Kasumi-1 (cell line): ENCODE results near the gene EIF3A.

ENCODE experiments used
- DNase-seq, 2 experiments: peaks; one replicate each; lab custom pipeline; 2025; lab: John Stamatoyannopoulos, UW

Gene EIF3A

DNA sequence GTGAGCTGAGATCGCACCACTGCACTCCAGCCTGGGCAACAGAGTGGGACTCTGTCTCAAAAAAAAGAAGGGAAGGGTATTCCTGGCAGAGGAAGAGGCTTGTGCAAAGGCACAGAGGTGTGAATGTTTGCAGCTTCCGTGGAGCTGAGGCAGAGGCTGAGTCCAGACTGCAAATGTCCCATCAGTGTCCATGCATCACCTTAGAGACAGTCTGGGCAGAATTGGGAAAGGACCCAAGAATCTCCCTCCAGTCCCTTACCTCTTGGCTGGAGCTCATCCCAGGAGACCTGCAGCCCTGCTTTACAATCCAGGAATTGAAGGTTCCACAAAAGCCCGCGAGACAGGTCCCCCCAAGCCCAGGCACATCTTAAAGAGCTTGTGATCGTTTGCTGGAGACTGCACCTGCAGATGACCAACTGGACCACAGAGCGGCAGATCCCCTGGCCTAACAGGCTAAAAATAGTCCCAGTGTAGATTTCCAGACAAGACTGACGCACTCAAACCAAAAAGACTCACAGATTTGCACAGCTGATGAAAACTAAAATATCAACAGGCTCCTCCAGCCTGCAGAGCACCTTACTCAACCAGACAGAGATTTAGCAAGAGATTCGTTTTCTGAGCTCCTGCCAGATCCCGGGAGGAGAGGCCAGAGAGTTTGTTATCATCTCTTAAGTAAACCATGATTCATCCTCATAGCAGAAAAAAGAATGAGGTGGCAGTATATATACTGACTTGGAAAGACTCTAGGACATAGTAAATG, 74.0 kb downstream of the EIF3A start:
- DNase-seq = no peak

DNA sequence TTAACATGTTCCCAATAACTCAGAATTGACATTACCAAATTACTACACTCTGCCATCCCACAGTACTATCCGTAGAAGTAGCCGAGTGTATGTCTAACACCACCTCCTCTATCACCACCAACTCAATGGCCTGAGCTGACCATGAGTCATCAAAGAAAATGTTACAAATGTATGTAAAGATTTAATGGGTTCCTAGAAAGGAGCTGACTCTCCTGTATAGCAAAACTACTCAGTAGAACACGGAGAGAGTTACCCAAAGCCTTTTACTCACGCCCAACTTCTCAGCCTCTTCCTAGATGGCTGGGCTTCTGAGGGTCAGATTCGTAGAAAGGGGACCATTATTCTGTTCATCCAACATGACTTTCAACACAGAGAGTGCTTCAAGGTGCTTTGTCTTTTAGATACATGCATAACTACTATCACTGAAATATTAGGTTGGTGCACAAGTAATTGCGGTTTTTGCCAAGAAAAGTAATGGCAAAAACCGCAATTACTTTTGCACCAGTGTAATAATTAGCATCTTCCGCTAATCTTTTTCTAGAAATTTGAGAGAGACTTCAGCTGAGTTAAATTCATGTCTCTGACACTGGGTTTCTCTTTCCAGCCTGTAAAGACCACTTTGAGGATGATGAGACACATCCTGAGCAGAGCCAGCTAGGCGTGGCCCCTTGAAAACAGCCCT, 75.1 kb downstream of the EIF3A start:
- DNase-seq = no peak

DNA sequence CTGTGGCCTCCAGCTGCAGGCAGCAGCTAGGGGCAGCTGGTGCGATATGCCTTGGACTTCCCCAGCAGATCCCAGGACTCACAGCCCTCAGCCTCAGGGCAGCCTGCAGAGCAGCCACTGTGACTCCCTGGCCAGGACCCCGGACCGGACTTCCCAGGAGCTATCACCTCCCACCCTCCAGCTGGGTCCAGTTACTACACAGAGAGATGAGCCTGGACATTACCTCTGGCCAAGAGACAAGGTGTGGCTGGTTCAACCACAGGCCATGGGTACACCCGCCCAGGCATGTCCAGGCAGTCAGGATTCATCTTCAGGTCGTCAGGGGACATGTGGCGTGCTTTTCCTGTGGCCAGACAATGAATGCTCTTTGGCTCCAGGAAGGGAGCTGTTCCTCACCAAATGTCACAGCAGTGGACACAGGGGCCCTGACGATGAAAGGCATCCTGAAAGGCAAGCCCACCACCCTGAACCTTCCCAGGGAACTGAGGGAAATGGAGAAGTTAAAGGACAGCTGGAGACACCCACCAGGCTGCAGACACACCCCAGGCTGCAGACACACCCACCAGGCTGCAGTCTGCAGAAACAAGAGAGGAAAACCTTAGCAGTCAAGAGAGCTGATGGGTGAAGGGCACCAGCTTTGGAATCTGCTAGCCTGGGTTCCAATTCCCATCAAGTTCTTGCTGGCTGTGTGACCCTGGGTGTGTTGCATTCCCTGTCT, 76.9 kb downstream of the EIF3A start:
- no peak for DNase-seq

DNA sequence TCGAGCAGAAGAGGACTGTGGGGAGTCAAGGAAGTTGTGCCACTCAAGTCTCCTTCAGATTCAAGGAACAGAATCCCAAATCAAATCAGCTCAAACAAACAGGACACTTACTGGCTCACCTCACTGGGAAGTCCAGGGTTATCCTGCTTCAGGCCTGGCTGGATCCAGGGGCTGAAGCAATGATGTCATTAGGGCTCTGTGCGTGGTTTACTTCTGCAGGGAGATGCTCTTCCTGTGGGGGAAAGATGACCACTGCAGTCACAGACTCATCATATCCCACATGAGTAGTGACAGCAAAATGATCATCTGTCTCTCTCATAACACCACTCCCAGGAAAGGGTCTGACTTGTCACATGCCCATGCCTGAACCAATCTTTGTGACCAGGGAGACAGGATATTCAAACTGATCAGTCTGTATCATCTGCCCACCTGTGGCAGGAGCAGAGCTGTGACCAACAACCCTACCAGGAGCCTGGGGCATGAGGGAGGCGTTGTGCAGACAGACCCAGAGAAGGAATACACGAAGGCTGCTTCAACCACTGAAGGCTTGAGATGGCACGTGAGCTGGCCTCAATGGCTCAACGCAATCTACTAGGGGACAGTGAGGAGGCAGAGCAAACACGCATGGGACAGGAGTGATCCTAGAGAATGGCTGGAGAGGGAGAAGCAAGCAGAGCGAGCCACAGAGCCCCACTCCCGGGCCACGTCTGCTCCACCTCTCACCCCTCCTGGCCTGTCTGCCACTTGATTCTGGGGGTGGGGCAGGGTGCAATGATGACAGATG, 78.7 kb downstream of the EIF3A start:
- DNase-seq = no peak

DNA sequence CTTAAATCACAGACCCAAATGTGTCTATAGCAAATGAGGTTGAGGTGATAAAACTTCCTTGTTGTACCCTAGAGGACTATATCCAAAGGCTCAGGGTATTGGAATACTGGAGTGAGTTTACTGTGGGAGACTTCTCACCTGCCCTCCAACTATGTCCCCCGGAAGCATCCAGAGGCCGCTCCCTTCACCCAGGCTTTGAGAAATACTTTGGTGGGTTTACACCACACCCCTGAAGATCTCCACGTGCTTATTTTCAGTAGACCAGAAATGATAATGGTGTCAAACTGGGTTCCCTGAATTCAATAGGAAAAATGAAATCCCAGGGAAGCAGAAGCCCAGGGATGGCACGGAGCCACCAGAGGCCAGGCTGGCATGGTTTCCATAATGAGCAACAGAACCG, 82.4 kb downstream of the EIF3A start:
- DNase-seq = no peak

DNA sequence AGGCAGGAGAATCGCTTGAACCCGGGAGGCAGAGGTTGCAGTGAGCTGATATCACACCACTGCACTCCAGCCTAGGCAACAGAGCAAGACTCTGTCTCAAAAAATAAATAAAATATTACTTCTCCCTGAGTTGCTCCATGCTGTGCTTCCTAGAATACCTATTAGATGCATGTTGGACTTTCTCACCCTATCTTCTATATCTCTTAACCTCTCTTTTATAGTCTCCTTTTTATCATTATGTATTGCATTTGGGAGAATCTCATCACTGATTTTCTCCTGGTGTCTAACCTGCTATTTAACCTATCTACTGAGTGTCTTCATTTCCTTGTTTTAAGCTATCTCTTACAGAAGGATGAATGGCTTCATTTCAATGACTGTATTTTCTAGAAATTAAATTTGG, 83.2 kb downstream of the EIF3A start:
- DNase-seq = no peak

DNA sequence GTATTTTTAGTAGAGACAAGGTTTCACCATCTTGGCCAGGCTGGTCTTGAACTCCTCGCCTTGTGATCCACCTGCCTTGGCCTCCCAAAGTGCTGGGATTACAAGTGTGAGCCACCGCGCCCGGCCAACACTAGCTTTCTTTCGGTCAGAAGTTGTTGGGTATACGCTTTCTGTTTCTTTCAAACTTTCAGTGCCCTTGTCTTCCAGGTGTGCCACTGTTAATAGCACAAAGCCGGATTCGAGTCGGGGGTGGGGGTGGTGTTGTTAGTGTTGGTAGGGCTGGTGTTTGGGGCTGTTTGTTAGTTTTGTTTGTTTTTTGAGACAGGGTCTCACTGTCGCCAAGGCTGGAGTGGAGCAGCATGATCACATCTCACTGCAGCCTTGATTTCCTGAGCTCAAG, 84.9 kb downstream of the EIF3A start:
- no peak for DNase-seq

DNA sequence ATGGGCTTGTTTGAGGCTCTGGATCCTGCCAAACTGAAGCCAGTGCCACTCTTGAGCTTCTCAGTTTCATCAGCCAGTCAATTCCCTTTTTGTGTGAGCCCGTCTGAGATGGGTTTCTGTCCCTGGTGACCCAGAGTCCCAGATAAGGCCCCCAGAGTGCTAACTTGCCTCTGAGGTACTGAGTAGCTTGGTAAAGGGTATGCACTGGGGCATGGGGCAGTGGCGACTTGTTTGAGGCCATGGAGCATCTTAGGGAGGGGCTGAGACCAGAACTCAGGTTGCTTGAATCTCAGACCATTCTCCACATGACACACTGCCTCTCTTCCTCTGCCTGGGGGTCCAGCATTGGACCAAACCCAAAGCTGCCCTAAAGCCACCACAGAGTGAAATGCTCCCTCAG, 86.3 kb downstream of the EIF3A start:
- DNase-seq = no peak

DNA sequence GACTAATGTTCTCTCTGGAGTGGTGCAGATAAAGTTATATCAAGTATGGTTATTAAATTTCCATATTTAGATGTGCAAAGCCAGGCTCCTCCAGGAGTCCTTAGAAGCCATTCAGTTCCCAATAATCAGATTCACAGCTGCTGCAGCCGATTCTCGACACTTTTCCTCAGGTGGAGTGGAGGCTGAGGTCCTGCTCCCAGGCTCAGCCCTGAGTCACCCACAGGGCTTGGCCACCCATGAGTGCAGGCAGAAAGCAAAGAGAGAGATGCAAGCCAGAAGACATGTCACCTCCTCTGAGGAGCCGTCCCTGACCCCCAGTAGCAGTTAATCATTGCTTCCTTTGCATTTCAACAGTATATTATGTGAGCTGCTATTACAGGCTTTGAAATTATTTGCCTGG, 87.4 kb downstream of the EIF3A start:
- DNase-seq = no peak

DNA sequence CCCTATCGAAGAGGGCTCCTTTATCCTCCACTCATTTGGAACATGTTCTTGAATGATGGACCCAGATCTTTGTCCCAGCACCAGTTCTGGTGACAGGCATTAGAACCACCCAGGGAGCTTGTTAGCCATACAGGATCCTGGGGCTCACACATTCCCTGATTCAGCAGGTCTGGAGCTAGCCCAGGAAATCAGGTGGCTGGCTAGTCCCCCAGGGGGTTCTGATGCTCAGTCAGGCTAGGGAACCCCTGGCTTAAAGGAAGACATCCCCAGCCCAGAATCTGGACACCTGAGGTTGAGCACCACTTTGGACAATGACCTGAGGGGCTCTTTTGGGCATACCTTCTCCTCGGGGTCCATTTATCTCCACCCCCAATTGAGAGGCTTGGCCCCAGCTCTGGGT, 88.1 kb downstream of the EIF3A start:
- DNase-seq = no peak

DNA sequence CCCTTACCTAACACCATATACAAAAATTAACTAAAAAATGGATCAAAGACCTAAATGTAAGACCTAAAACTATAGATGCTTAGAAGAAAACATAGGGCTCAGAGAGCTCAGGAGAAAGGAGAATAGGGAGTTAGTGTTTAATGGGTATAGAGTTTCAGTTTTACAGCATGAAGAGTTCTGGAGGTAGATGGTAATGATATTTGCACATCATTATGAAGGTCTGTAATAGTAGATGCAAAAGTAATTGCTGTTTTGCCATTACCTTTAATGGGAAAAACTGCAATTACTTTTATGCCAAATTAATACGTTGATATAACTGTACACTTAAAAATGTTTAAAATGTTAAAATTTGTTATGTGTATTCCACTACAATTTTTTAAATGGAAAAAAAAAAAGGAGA, 90.3 kb downstream of the EIF3A start:
- DNase-seq = no peak

DNA sequence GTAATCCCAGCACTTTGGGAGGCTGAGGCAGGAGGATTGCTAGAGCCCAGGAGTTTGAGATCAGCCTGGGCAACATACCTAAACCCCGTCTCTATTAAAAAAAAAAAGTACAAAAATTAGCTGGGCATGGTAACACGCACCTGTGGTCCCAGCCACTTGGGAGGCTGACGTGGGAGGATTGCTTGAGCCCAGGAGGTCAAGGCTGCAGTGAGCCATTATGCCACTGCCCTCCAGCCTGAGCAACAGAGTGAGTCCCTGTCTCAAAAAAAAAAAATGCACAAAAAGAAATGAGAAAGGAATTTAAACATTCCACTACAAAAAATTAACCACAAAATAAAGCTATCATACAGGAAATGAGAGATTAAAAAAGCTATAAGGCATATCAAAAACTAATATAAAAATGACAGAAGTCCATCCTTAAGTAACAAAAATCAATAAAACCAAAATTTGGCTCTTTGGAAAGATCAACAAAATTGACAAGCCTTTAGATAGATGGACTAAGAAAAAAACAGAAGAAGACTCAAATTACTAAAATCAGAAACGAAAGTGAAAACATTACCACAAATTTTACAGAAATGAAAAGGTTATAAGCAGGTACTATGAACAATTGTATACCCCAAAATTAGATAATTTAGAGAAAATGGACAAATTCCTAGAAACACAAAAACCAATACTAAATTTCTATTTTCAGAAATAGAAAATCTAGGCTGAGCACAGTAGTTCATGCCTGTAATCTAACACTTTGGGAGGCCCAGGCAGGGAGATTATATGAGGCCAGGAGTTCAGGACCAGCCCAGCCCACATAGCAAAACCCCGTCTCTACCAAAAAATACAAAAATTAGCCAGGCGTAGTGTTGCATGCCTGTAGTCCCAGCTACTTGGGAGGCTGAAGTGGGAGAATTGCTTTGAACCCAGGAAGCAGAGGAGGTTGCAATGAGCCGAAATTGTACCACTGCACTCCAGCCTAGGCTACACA, 93.5 kb downstream of the EIF3A start:
- DNase-seq = no peak

DNA sequence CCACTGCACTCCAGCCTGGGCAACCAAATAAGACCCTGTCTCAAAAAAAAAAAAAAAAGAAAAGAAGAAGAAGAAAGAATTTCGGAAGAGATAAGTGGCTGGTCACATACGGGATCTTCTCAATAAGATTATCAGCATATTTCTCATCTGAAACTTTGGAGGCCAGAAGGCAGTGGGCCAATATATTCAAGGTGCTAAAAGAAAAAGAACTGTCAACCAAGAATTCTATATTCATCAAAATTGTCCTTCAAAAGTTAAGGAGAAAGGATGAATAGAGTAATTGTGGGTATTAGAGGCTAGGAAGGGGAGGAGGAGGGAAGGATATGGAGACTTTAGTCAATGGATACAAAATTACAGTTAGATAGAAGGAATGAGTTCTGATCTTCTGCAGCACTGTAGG, 95.0 kb downstream of the EIF3A start:
- no peak for DNase-seq
